ENCODE results near the gene PRICKLE1.

The PRICKLE1 gene

DNA sequence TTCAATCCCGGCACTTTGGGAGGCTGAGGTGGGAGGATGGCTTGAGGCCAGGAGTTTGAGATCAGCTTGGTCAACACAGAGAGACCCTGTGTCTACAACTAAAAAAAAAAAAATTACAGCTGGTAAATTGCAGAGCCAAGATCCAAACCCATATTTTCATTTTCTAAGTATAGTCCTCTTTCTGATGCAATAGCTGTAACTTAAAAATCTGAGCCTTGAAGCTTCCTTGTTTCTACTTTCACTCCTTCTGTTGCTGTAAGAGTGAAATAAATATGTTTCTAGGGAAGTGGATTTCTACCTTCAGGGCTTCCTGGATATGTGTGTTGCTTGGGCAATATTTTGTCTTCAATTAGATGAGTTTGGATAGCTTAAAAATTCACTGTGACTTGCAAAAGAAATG lies 42.0 kb upstream of the PRICKLE1 start:
- no peaks in the 10 kb centered on the region for H3K36me3 ChIP-seq (replicated peaks)
- no peak overlapping the region for H3K27ac ChIP-seq
- H3K27me3 ChIP-seq (replicated peaks): no peaks in the 10 kb centered on the region
- no peak overlapping the region for H3K4me3 ChIP-seq (ENCODE audit: low read depth, low read length)
- in situ Hi-C loops (cut with HindIII; ENCODE audit: low pct_ligation_motif_present, low sequenced_read_pairs): no loop called here
- no peak for TF ChIP-seq CTCF (IDR thresholded peaks at IDR 0.05; ENCODE audit: low read depth, low read length, missing control alignments)
- no peak for DNase-seq

GRCh38 chr12:42630314-42630713 lies 40.8 kb upstream of the PRICKLE1 start:
- Histone ChIP-seq H3K27ac (no peak overlapping the region), H3K4me3 (ENCODE audit: low read depth, low read length) (no peak overlapping the region), H3K27me3 (replicated peaks) (no peaks in the 10 kb centered on the region), H3K36me3 (replicated peaks) (no peaks in the 10 kb centered on the region)
- in situ Hi-C loops (cut with HindIII; ENCODE audit: low pct_ligation_motif_present, low sequenced_read_pairs): no loop called here
- no peak for TF ChIP-seq CTCF (IDR thresholded peaks at IDR 0.05; ENCODE audit: low read depth, low read length, missing control alignments)
- no peak for DNase-seq

- DNase-seq: no peak
- H3K4me3 ChIP-seq (ENCODE audit: low read depth, low read length): no peak overlapping the region
- in situ Hi-C loops (cut with HindIII; ENCODE audit: low pct_ligation_motif_present, low sequenced_read_pairs): no loop called here
Measured at GRCh38 chr12:42627151-42627550, 37.6 kb upstream of the PRICKLE1 start.

GRCh38 chr12:42625611-42626010 lies 36.1 kb upstream of the PRICKLE1 start:
- H3K36me3 ChIP-seq (replicated peaks): no peaks in the 10 kb centered on the region
- no peak overlapping the region for H3K27ac ChIP-seq
- peak; percentile 4 for DNase-seq
- H3K4me3 ChIP-seq (ENCODE audit: low read depth, low read length): no peak overlapping the region
- H3K27me3 ChIP-seq (replicated peaks): no peaks in the 10 kb centered on the region
- no peak for TF ChIP-seq CTCF (IDR thresholded peaks at IDR 0.05; ENCODE audit: low read depth, low read length, missing control alignments)
- in situ Hi-C loops (cut with HindIII; ENCODE audit: low pct_ligation_motif_present, low sequenced_read_pairs): no loop called here

More at GRCh38 chr12:42627151-42627550, 37.6 kb upstream of the PRICKLE1 start:
- no peak for TF ChIP-seq CTCF (IDR thresholded peaks at IDR 0.05; ENCODE audit: low read depth, low read length, missing control alignments)
- Histone ChIP-seq H3K27ac (no peak overlapping the region), H3K36me3 (replicated peaks) (no peaks in the 10 kb centered on the region), H3K27me3 (replicated peaks) (no peaks in the 10 kb centered on the region)

DNA sequence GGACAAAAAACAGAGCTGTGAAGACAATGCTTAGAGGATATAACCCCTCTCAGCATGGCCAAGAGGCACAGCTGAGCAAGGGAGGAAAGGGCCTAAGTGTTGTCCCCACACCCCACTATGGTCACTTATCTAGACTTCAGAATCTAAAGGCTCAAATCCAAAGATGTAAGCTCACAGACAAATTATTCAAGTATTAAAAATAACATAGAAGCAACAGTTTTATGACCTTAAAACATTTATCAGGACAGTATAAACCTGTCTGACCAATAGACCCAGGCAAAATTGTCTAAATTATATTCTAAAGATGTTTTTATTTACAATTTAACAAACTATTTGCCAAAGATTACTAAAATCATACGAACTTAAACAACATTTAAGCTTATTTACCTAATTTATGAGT lies 28.1 kb upstream of the PRICKLE1 start:
- Histone ChIP-seq H3K36me3 (replicated peaks) (no peaks in the 10 kb centered on the region), H3K27me3 (replicated peaks) (no peaks in the 10 kb centered on the region), H3K4me3 (ENCODE audit: low read depth, low read length) (no peak overlapping the region), H3K27ac (no peak overlapping the region)
- no peak for TF ChIP-seq CTCF (IDR thresholded peaks at IDR 0.05; ENCODE audit: low read depth, low read length, missing control alignments)
- DNase-seq: no peak
- in situ Hi-C loops (cut with HindIII; ENCODE audit: low pct_ligation_motif_present, low sequenced_read_pairs): no loop called here

DNA sequence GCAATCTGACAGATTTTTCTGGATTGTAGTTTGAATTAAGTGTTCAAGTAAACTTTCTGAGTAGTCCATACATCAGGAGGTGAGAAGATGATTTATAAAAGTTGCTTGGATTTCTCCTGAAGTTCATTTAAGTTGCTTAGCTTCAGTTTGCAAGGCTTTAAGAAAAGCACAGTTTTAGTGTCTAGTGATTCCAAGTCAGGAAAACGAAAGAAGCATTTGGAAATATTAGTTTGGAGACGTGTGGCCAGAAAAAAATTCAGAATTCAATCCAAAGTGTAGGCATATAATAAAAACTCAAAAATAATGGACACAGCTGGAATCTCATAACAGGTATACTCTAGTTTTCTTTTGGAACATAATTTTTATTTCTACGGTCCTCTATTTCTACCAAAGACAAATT lies 25.5 kb upstream of the PRICKLE1 start:
- Histone ChIP-seq H3K4me3 (ENCODE audit: low read depth, low read length) (no peak overlapping the region), H3K27ac (no peak overlapping the region), H3K36me3 (replicated peaks) (no peaks in the 10 kb centered on the region), H3K27me3 (replicated peaks) (no peaks in the 10 kb centered on the region)
- in situ Hi-C loops (cut with HindIII; ENCODE audit: low pct_ligation_motif_present, low sequenced_read_pairs): no loop called here
- TF ChIP-seq CTCF (IDR thresholded peaks at IDR 0.05; ENCODE audit: low read depth, low read length, missing control alignments): no peak
- no peak for DNase-seq
